Natural killer cell treated with Interleukin-12 subunit alpha and Interleukin-12 subunit beta and Interleukin-15 and Interleukin-18, amount 100 ng/mL, for 72 hours (primary cell): ENCODE measurements around the gene RXFP3. TPM values are rescaled to one million over a fixed set of nuclear protein-coding genes. Genes with fewer than 3 reads are reported as not detected.
A peak's percentile ranks its signal among the peaks of the same experiment; 100 is the strongest.

Experiments
- ATAC-seq, 2 donors: fragments of 150-1000 bp; cut with Tn5 transposase in 1 of 2; sonication (Bioruptor Pico), chemical (Tn5 transposase) in 1 of 2; 2 replicates each; pipeline ENCODE4 v1.10.0; 2021
- DNase-seq: peaks from one replicate; pipeline ENCODE4 v3.0.0; 2022; ENCODE audit warnings: low spot score
- H3K27ac Mint-ChIP-seq, 2 donors: 1 replicate in 1 of 2; 2 replicates in 1 of 2; pipeline ENCODE4 v1.8.0; 2022; ENCODE audit warnings: mixed read lengths in 2 of 2, mild to moderate bottlenecking in 1 of 2, moderate library complexity in 1 of 2
- H3K27me3 Mint-ChIP-seq, 2 donors: 1 replicate in 1 of 2; 2 replicates in 1 of 2; pipeline ENCODE4 v1.8.0; 2022; ENCODE audit warnings: mixed read lengths in 2 of 2
- H3K36me3 Mint-ChIP-seq: one replicate; pipeline ENCODE4 v1.8.0; 2022; ENCODE audit warnings: mixed read lengths
- H3K4me1 Mint-ChIP-seq, 2 donors: 1 replicate in 1 of 2; 2 replicates in 1 of 2; pipeline ENCODE4 v1.8.0; 2022; ENCODE audit warnings: low read depth in 2 of 2, mixed read lengths in 2 of 2, mild to moderate bottlenecking in 1 of 2
- H3K4me3 Mint-ChIP-seq: one replicate; pipeline ENCODE4 v1.8.0; 2022; ENCODE audit warnings: mixed read lengths
- H3K9me3 Mint-ChIP-seq: 2 replicates; pipeline ENCODE4 v1.8.0; 2022; ENCODE audit warnings: mixed read lengths
- total RNA-seq, 2 donors: library from RNA; stranded (reverse); gene quantifications; one replicate each; pipeline ENCODE4 v1.2.3, GENCODE V29; 2022

The RXFP3 gene
- total RNA-seq, 2 donors from 2014 or later: not detected

DNA sequence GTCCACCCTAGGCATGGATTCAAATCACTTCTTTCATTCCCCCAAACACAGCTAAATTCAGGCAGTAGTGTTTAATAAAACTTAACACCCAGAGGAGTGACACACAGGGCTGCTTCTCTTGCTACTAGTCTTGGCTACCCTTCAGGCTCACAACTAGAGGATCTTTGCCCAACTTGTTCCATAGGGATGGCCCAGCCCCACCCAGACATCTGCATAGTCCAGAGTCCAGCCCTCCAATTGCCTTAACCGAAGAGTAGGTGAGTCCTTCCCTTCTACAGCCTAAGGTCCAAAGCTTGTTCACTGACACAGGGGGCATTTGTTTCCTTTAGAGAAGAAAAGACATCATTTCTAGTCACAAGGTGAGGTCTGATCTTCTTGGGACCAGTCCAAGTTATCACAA is 15.2 kb upstream of the RXFP3 start:
- peaks cover under 1% of the 10 kb centered on the region for H3K36me3 Mint-ChIP-seq
- H3K4me3 Mint-ChIP-seq: no peak overlapping the region
- H3K9me3 Mint-ChIP-seq: peaks cover 13% of the 10 kb centered on the region
- ATAC-seq (no peak), DNase-seq (no peak)
- H3K27me3 Mint-ChIP-seq: peaks cover 15 to 25% of the 10 kb centered on the region in 2 donors
- H3K27ac Mint-ChIP-seq: no peak overlapping the region
- no peaks in the 10 kb centered on the region for H3K4me1 Mint-ChIP-seq

DNA sequence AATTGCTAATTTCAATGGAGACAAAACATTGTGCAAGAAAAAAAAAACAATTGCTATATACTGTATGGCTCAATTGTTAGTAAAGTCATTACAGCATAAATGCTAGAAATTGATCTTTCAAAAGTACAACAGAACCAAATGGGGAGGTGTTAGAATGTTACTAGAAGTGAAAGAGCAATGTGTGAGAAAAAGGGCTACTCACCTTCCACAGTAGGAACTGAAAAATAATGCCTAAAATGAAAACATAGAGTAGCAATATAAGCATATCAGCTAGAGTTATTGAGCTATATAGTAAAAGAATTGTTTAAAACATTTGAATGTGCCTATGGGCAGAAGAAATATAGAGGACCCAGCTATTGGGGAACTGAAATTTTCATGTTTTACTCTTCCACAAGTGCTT is 10.9 kb upstream of the RXFP3 start:
- Mint-ChIP-seq H3K36me3 (no peaks in the 10 kb centered on the region), H3K27me3 (peaks cover 19 to 23% of the 10 kb centered on the region in 2 donors), H3K27ac (no peak overlapping the region), H3K9me3 (no peaks in the 10 kb centered on the region), H3K4me1 (no peaks in the 10 kb centered on the region), H3K4me3 (no peak overlapping the region)
- DNase-seq: no peak
- ATAC-seq: no peak

DNA sequence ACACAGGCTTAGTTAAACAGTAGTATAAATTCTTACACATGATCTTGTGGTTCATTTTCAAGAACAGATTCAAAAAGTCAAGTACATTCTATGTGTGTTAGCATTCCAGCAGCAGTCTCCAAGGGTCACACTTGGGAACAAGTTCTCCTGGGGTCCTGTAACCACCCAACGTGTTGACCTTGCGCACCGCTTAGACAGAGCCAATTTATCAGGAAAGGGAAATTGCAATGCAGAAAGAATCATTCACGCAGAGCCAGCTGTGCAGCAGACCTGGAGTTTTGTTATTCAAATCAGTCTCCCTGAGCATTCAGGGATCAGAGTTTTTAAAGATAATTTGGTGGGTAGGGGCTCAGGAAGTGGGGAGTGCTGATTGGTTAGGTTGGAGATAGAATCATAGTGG is 8.5 kb upstream of the RXFP3 start:
- ATAC-seq: no peak
- no peak for DNase-seq
- Mint-ChIP-seq H3K27me3 (peaks cover 27 to 29% of the 10 kb centered on the region in 2 donors), H3K36me3 (no peaks in the 10 kb centered on the region), H3K27ac (no peak overlapping the region), H3K4me3 (no peak overlapping the region), H3K4me1 (no peaks in the 10 kb centered on the region), H3K9me3 (no peaks in the 10 kb centered on the region)

DNA sequence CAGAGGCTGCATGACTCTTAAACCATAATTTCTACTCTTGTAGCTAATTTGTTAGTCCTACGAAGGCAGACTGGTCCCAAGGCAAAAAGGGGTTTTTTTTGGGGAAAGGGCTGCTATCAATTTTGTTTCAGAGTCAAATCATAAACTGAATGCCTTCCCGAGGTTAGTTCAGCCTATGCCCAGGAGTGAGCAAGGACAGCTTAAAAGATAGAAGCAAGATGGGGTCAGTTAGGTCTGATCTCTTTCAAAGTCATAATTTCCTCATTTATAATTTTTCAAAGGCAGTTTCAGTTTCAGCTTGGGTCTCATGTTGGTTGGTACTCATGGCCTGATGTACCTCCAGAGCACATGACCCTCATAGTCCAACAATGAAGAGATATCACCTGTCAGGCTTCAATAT is 7.9 kb upstream of the RXFP3 start:
- H3K27me3 Mint-ChIP-seq: peaks cover 26 to 27% of the 10 kb centered on the region in 2 donors
- H3K36me3 Mint-ChIP-seq: no peaks in the 10 kb centered on the region
- DNase-seq (no peak), ATAC-seq (no peak)
- no peaks in the 10 kb centered on the region for H3K4me1 Mint-ChIP-seq
- H3K4me3 Mint-ChIP-seq: no peak overlapping the region
- no peak overlapping the region for H3K27ac Mint-ChIP-seq
- no peaks in the 10 kb centered on the region for H3K9me3 Mint-ChIP-seq

DNA sequence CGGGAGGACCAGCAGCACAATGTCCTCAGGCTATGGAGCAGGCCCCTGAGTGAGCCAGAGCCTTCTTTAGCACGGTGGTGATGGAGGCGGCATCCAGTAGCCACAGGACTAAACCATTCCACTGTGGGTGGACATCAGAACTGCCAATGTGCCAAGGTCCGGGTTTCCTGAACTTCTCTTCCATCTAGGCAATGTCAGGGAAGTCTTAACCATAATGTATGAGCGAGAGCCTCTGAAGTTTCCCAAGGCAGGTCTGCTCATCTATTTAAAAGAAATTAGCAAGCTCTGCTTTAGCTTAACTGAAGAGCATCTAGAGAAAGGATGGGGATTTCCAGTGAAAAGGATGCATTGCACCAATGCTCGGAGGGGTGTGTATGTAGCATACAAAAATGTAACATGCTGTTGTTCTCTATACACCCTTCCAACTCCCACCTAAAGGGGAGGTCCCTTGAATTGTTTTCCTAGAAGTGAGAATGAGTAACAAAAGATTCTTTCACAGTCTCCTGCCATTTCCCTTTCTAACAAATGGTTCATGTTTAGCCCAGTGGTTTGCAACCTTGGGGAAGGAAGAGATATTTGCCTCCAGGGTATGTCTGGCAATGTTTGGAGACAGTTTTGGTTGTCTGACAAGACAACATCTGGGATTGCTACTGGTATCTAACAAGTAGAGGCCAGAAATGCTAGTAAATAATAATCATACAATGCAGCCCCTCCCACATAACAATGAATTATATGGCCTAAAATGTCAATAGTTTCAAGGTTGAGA is 6.1 kb upstream of the RXFP3 start:
- Mint-ChIP-seq H3K36me3 (no peaks in the 10 kb centered on the region), H3K9me3 (no peaks in the 10 kb centered on the region), H3K4me1 (no peaks in the 10 kb centered on the region), H3K27ac (no peak overlapping the region), H3K4me3 (no peak overlapping the region), H3K27me3 (peaks cover 22 to 28% of the 10 kb centered on the region in 2 donors)
- no peak for DNase-seq
- no peak for ATAC-seq

DNA sequence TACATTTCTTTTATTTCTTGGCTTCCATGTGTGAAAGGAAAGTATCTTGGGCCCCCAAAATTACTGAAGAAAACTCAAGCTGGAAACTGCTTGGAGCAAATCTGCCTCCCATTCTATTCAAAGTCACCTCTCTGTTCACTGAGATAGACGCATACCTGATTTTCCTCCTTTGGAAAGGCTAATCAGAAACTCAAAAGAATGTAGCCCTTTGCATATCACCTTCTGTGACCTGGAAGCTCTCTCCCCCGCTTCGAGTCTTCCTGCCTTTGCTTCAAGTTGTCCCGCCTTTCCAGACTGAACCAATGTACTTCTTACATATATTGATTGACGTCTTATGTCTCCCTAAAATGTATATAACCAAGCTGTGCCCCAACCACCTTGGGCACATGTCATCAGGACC is 5.0 kb upstream of the RXFP3 start:
- H3K27ac Mint-ChIP-seq: no peak overlapping the region
- peaks cover 28 to 34% of the 10 kb centered on the region in 2 donors for H3K27me3 Mint-ChIP-seq
- H3K4me1 Mint-ChIP-seq: no peaks in the 10 kb centered on the region
- H3K9me3 Mint-ChIP-seq: no peaks in the 10 kb centered on the region
- DNase-seq (no peak), ATAC-seq (no peak)
- no peaks in the 10 kb centered on the region for H3K36me3 Mint-ChIP-seq
- H3K4me3 Mint-ChIP-seq: no peak overlapping the region

DNA sequence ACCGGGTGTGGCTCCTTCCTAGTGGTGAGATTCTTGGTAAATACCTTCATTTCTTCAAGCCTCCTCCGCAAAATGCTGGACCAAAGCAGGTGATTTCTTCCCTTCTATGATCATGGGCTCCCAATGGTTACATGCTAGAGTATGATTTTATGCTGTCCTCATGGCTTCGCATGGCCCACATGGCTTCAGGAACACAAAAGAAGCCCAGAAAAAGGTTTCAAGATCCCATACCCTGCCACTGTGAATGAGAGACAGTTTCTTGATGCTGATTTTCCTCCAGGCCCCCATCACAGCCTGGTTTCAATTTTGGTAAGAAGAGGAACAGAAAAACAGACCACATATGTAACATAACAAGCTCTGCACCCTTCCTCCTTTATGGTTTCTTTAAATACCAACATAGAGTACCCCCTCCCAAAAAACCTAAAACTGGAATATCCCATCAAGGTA is 2.4 kb upstream of the RXFP3 start:
- H3K36me3 Mint-ChIP-seq: no peaks in the 10 kb centered on the region
- H3K9me3 Mint-ChIP-seq: no peaks in the 10 kb centered on the region
- no peak for DNase-seq
- no peak for ATAC-seq
- H3K27ac Mint-ChIP-seq: no peak overlapping the region
- H3K4me3 Mint-ChIP-seq: no peak overlapping the region
- peaks cover 36 to 43% of the 10 kb centered on the region in 2 donors for H3K27me3 Mint-ChIP-seq
- H3K4me1 Mint-ChIP-seq: no peaks in the 10 kb centered on the region

DNA sequence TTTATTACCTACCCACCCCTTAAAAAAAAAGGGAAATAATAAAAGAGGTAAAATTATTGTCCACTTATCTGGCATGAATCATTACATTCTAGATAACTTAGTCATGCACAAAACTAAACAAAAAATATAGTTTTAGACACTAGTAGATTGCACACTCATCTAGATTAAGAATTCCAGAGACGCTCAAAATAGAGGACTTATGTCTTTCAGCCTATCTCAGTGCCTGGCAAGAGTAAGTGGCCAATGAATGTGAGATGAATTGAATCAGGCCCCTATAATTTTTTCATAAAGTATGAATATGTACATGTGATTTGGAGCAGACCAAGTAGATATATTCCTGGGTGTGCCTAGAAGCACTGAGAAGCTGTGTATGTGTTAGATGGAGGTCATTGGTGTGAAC is 2.0 kb upstream of the RXFP3 start:
- H3K4me3 Mint-ChIP-seq: no peak overlapping the region
- H3K4me1 Mint-ChIP-seq: no peaks in the 10 kb centered on the region
- ATAC-seq: no peak
- no peaks in the 10 kb centered on the region for H3K9me3 Mint-ChIP-seq
- H3K27ac Mint-ChIP-seq: no peak overlapping the region
- DNase-seq: no peak
- no peaks in the 10 kb centered on the region for H3K36me3 Mint-ChIP-seq
- peaks cover 39 to 47% of the 10 kb centered on the region in 2 donors for H3K27me3 Mint-ChIP-seq

DNA sequence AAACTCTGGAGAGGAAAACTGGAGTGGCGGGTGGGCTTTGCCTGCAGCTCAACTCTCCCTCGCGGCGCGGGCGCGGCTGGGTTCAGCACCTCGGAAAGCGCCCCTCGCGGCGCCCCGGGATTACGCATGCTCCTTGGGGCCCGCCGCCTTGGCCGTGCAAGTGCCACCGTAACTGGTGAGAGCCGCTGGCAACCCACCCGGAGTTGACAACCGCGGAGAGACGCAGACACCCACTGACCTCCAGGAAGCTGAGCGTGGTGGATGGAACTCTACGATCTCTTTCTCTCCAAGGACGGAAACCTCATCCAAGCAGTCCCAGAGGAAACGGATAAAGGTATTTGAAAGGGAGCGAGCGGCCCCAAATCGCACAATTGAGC is 194 bp upstream of the RXFP3 start:
- H3K4me1 Mint-ChIP-seq: no peaks in the 10 kb centered on the region
- H3K27me3 Mint-ChIP-seq: peaks cover 44 to 58% of the 10 kb centered on the region in 2 donors
- no peak for DNase-seq
- no peak overlapping the region for H3K27ac Mint-ChIP-seq
- no peaks in the 10 kb centered on the region for H3K36me3 Mint-ChIP-seq
- H3K9me3 Mint-ChIP-seq: no peaks in the 10 kb centered on the region
- peak in 1 of 2 donors; percentile 57 for ATAC-seq
- no peak overlapping the region for H3K4me3 Mint-ChIP-seq

DNA sequence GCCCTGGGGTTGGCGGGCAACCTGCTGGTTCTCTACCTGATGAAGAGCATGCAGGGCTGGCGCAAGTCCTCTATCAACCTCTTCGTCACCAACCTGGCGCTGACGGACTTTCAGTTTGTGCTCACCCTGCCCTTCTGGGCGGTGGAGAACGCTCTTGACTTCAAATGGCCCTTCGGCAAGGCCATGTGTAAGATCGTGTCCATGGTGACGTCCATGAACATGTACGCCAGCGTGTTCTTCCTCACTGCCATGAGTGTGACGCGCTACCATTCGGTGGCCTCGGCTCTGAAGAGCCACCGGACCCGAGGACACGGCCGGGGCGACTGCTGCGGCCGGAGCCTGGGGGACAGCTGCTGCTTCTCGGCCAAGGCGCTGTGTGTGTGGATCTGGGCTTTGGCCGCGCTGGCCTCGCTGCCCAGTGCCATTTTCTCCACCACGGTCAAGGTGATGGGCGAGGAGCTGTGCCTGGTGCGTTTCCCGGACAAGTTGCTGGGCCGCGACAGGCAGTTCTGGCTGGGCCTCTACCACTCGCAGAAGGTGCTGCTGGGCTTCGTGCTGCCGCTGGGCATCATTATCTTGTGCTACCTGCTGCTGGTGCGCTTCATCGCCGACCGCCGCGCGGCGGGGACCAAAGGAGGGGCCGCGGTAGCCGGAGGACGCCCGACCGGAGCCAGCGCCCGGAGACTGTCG is 976 bp downstream of the RXFP3 start:
- Mint-ChIP-seq H3K4me3 (no peak overlapping the region), H3K27me3 (peaks cover 38 to 58% of the 10 kb centered on the region in 2 donors), H3K9me3 (no peaks in the 10 kb centered on the region), H3K36me3 (no peaks in the 10 kb centered on the region), H3K27ac (no peak overlapping the region), H3K4me1 (no peaks in the 10 kb centered on the region)
- ATAC-seq (no peak), DNase-seq (no peak)

DNA sequence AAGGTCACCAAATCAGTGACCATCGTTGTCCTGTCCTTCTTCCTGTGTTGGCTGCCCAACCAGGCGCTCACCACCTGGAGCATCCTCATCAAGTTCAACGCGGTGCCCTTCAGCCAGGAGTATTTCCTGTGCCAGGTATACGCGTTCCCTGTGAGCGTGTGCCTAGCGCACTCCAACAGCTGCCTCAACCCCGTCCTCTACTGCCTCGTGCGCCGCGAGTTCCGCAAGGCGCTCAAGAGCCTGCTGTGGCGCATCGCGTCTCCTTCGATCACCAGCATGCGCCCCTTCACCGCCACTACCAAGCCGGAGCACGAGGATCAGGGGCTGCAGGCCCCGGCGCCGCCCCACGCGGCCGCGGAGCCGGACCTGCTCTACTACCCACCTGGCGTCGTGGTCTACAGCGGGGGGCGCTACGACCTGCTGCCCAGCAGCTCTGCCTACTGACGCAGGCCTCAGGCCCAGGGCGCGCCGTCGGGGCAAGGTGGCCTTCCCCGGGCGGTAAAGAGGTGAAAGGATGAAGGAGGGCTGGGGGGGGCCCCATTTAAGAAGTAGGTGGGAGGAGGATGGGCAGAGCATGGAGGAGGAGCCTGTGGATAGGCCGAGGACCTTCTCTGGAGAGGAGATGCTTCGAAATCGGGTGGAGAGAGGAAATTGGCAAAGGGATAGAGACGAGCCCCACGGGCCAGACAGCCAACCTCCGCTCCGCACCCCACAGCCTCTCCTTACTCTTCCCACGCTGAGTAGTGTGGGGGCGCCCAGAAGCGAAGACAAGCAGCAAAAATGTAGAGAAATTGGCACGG is 1.7 kb downstream of the RXFP3 start:
- peaks cover 38 to 56% of the 10 kb centered on the region in 2 donors for H3K27me3 Mint-ChIP-seq
- H3K9me3 Mint-ChIP-seq: no peaks in the 10 kb centered on the region
- H3K4me3 Mint-ChIP-seq: no peak overlapping the region
- H3K27ac Mint-ChIP-seq: no peak overlapping the region
- no peak for ATAC-seq
- H3K4me1 Mint-ChIP-seq: no peaks in the 10 kb centered on the region
- no peak for DNase-seq
- H3K36me3 Mint-ChIP-seq: no peaks in the 10 kb centered on the region

DNA sequence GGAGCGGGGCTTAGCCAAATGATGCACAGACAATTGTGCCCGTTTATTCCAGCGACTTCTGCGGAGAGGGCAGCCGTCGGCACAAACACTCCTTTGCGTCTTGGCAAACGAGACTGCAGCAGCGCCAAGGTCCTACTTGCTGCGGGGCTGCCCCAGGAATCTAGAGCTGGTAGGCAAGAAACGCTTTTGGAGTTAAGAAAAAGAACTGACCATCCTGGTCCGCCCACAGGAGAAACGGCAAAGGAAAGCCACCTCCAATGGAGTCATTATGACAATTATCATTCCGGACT is 2.3 kb downstream of the RXFP3 start:
- no peak overlapping the region for H3K4me3 Mint-ChIP-seq
- H3K27ac Mint-ChIP-seq: no peak overlapping the region
- no peaks in the 10 kb centered on the region for H3K9me3 Mint-ChIP-seq
- no peaks in the 10 kb centered on the region for H3K36me3 Mint-ChIP-seq
- no peaks in the 10 kb centered on the region for H3K4me1 Mint-ChIP-seq
- ATAC-seq (no peak), DNase-seq (no peak)
- H3K27me3 Mint-ChIP-seq: peaks cover 40 to 60% of the 10 kb centered on the region in 2 donors

DNA sequence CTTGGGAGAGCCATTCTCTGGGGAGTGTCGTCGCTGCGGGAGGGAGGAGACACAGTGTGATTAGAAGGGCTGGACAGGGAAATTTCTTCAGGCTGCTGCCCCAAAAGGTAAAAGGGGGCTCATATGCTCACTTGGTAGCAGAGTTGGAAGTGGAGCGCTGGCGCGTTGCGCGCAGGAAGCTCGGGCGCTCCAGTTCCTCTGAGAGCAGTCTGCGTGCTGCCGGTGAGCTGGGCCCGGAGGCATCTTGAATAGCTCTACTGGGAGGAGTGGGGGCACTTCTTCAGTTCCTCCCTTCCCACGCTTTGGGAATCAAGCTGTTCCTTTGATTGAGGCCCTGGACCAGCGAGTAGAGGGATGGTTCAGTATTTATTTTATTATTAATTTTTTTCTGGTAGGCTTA is 2.7 kb downstream of the RXFP3 start:
- DNase-seq (no peak), ATAC-seq (no peak)
- Mint-ChIP-seq H3K27ac (no peak overlapping the region), H3K4me3 (no peak overlapping the region), H3K4me1 (no peaks in the 10 kb centered on the region), H3K27me3 (peaks cover 41 to 64% of the 10 kb centered on the region in 2 donors), H3K36me3 (no peaks in the 10 kb centered on the region), H3K9me3 (no peaks in the 10 kb centered on the region)
